Measurements from ENCODE around the gene C20orf204. TPM values are rescaled to one million over a fixed set of nuclear protein-coding genes. Genes with fewer than 3 reads are reported as not detected.

The C20orf204 gene
- total and polyA plus RNA-seq, 9 of the 15 experiments (the other 6 are each of a cell fraction or from before 2014, with no cell fraction given) = 0.11 to 1.1 (median 0.36) TPM; not detected in 2

DNA sequence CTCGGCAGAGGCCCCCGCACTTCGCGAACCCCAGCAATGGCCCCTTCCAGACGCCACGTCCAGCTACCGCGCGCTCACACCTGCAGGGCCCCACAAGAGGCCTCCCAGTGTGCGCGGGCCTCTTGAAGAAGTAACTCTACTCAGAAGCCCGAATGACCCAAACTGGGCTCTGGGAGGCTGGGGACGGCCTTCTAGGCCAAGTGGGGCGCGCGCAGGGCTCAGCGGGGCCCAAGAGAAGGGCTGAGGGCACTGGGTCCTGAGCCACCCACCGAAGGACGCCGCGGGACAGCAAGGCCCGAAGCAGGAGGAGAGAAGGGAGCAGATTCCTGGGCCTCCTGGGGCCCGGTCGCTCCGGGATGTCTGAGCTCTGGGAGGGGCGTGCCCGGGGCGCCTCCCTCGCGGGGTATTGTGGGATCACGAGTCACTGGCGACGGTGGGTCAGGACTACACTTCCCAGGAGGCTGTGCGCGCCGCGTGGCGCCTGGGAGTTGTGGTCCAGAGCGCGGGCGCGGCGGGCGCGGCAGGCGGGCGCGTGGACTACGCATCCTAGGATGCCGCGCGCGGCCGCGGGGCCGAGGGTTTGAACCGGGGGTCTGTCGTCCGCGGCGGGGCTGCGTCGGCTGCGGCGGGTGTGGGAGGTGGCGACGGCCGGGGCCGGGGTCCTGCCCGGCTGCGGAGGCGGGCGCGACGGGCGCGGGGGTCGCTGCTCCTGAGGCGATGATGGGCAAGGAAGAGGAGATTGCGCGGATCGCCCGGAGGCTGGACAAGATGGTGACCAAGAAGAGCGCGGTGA is 26.8 kb downstream of the C20orf204 start, which contains the start of gene TCEA2 (continued):
- TF ChIP-seq KLF6 (CRISPR knock-in tag; IDR thresholded peaks at IDR 0.05; ENCODE audit: borderline replicate concordance) (peak; percentile 77; the same call in 1 of the 2 replicates), E2F3 (CRISPR knock-in tag; IDR thresholded peaks at IDR 0.05) (peak; percentile 88), YY1 (IDR thresholded peaks at IDR 0.05; ENCODE audit: borderline replicate concordance in 1 of 3, control insufficient read depth in 1 of 3, extremely low read depth in 1 of 3, insufficient read depth in 3 of 3, insufficient read length in 1 of 3, insufficient replicate concordance in 2 of 3, low read depth in 1 of 3, low read length in 2 of 3) (peak in 2 of 3 experiments; percentile 24 to 68), MCM3 (IDR thresholded peaks at IDR 0.05) (no peak), RFX1 (IDR thresholded peaks at IDR 0.05) (no peak), L3MBTL2 (IDR thresholded peaks at IDR 0.05) (peak; percentile 86; the same call in 1 of the 2 replicates), ZNF41 (CRISPR knock-in tag; conservative IDR thresholded peaks at IDR 0.05) (peak; percentile 69; the same call in 1 of the 2 replicates), ZNF431 (CRISPR knock-in tag; IDR thresholded peaks at IDR 0.05) (no peak), TEAD2 (tag; IDR thresholded peaks at IDR 0.05) (no peak), CHD2 (IDR thresholded peaks at IDR 0.05; ENCODE audit: low read depth, low read length) (0 out of 2 replicates have a peak, but pooled peaks have one; percentile 37), RBBP5 (IDR thresholded peaks at IDR 0.05; ENCODE audit: borderline replicate concordance, insufficient read depth, low read length, poor library complexity, severe bottlenecking) (peak; percentile 83), THRA (IDR thresholded peaks at IDR 0.05) (no peak), ZFP91 (CRISPR knock-in tag; IDR thresholded peaks at IDR 0.05) (0 out of 2 replicates have a peak, but pooled peaks have one; percentile 69), SREBF2 (CRISPR knock-in tag; IDR thresholded peaks at IDR 0.05) (no peak), JUND (IDR thresholded peaks at IDR 0.05; ENCODE audit: borderline replicate concordance, low read depth, low read length) (peak; percentile 65; the same call in 1 of the 2 replicates), JUND (tag; IDR thresholded peaks at IDR 0.05; ENCODE audit: borderline replicate concordance, low read depth, low read length) (no peak; the same call in 2 of the 3 replicates), ZNF766 (CRISPR knock-in tag; conservative IDR thresholded peaks at IDR 0.05) (peak; percentile 98)
- TF ChIP-seq, protein P1, sequence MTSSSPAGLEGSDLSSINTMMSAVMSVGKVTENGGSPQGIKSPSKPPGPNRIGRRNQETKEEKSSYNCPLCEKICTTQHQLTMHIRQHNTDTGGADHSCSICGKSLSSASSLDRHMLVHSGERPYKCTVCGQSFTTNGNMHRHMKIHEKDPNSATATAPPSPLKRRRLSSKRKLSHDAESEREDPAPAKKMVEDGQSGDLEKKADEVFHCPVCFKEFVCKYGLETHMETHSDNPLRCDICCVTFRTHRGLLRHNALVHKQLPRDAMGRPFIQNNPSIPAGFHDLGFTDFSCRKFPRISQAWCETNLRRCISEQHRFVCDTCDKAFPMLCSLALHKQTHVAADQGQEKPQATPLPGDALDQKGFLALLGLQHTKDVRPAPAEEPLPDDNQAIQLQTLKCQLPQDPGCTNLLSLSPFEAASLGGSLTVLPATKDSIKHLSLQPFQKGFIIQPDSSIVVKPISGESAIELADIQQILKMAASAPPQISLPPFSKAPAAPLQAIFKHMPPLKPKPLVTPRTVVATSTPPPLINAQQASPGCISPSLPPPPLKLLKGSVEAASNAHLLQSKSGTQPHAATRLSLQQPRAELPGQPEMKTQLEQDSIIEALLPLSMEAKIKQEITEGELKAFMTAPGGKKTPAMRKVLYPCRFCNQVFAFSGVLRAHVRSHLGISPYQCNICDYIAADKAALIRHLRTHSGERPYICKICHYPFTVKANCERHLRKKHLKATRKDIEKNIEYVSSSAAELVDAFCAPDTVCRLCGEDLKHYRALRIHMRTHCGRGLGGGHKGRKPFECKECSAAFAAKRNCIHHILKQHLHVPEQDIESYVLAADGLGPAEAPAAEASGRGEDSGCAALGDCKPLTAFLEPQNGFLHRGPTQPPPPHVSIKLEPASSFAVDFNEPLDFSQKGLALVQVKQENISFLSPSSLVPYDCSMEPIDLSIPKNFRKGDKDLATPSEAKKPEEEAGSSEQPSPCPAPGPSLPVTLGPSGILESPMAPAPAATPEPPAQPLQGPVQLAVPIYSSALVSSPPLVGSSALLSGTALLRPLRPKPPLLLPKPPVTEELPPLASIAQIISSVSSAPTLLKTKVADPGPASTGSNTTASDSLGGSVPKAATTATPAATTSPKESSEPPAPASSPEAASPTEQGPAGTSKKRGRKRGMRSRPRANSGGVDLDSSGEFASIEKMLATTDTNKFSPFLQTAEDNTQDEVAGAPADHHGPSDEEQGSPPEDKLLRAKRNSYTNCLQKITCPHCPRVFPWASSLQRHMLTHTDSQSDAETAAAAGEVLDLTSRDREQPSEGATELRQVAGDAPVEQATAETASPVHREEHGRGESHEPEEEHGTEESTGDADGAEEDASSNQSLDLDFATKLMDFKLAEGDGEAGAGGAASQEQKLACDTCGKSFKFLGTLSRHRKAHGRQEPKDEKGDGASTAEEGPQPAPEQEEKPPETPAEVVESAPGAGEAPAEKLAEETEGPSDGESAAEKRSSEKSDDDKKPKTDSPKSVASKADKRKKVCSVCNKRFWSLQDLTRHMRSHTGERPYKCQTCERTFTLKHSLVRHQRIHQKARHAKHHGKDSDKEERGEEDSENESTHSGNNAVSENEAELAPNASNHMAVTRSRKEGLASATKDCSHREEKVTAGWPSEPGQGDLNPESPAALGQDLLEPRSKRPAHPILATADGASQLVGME (CRISPR knock-in tag; IDR thresholded peaks at IDR 0.05) = peak; percentile 92; the same call in 1 of the 2 replicates
